Measurements from ENCODE around the gene INPP5J. TPM values are rescaled to one million over a fixed set of nuclear protein-coding genes. Genes with fewer than 3 reads are reported as not detected.

The INPP5J gene
- total RNA-seq, 1 experiment from 2014 or later: 6.2 TPM

DNA sequence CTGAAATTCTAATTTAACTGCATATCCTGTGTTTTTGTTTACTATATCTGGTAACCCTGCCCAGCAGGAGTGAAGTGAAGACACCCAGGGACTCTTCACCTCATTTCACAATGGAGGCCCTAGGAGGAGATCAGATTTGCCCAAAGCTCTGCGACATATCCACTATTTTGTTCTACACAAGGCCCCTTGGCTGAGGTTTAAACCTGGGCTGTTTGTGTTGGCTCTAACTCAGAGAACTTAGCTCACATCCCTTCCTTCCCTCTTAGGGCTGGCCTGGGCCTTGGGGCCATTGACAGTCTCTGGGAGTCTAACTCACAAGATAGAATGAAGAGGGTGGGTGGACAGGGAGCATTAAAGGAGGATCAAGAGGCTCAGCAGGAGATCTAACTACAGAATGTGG is 25.7 kb downstream of the INPP5J start:
- no peaks in the 10 kb centered on the region for H3K4me1 Mint-ChIP-seq
- H3K36me3 Mint-ChIP-seq: peaks cover 3% of the 10 kb centered on the region; the same call in 1 of the 2 replicates
- ChIA-PET POLR2A (no interaction called here), CTCF (interaction anchor here (0.9 to 4.5 kb wide), 9 partner anchors 8 to 202 kb away, joined by 3 to 38 read pairs (median 5); partner anchors contain the start of genes MORC2, PLA2G3, SELENOM and TUG1)
- peaks cover 27% of the 10 kb centered on the region for H3K9me3 Mint-ChIP-seq
- no peak for DNase-seq (ENCODE audit: low spot score)
- ATAC-seq: no peak
- peaks cover 25% of the 10 kb centered on the region for H3K27me3 Mint-ChIP-seq (ENCODE audit: low read depth)
- H3K27ac Mint-ChIP-seq: no peak overlapping the region
- no peak overlapping the region for H3K4me3 Mint-ChIP-seq
- TF ChIP-seq KAT7 (CRISPR knock-in tag; IDR thresholded peaks at IDR 0.05; ENCODE audit: borderline replicate concordance): no peak
- no peak for TF ChIP-seq SP1 (CRISPR knock-in tag; conservative IDR thresholded peaks at IDR 0.05)
- no peak for TF ChIP-seq GRHL2 (CRISPR knock-in tag; IDR thresholded peaks at IDR 0.05; ENCODE audit: insufficient replicate concordance, severe bottlenecking)
- no peak for TF ChIP-seq ZBTB21 (CRISPR knock-in tag; IDR thresholded peaks at IDR 0.05; ENCODE audit: borderline replicate concordance)
- no peak for TF ChIP-seq RELA (CRISPR knock-in tag; IDR thresholded peaks at IDR 0.05; ENCODE audit: borderline replicate concordance)
- no peak for TF ChIP-seq OVOL2 (CRISPR knock-in tag; IDR thresholded peaks at IDR 0.05; ENCODE audit: borderline replicate concordance)
- TF ChIP-seq, protein P1, sequence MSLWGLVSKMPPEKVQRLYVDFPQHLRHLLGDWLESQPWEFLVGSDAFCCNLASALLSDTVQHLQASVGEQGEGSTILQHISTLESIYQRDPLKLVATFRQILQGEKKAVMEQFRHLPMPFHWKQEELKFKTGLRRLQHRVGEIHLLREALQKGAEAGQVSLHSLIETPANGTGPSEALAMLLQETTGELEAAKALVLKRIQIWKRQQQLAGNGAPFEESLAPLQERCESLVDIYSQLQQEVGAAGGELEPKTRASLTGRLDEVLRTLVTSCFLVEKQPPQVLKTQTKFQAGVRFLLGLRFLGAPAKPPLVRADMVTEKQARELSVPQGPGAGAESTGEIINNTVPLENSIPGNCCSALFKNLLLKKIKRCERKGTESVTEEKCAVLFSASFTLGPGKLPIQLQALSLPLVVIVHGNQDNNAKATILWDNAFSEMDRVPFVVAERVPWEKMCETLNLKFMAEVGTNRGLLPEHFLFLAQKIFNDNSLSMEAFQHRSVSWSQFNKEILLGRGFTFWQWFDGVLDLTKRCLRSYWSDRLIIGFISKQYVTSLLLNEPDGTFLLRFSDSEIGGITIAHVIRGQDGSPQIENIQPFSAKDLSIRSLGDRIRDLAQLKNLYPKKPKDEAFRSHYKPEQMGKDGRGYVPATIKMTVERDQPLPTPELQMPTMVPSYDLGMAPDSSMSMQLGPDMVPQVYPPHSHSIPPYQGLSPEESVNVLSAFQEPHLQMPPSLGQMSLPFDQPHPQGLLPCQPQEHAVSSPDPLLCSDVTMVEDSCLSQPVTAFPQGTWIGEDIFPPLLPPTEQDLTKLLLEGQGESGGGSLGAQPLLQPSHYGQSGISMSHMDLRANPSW (CRISPR knock-in tag; conservative IDR thresholded peaks at IDR 0.05; ENCODE audit: low read depth): no peak
- TF ChIP-seq, protein P2, sequence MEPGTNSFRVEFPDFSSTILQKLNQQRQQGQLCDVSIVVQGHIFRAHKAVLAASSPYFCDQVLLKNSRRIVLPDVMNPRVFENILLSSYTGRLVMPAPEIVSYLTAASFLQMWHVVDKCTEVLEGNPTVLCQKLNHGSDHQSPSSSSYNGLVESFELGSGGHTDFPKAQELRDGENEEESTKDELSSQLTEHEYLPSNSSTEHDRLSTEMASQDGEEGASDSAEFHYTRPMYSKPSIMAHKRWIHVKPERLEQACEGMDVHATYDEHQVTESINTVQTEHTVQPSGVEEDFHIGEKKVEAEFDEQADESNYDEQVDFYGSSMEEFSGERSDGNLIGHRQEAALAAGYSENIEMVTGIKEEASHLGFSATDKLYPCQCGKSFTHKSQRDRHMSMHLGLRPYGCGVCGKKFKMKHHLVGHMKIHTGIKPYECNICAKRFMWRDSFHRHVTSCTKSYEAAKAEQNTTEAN (CRISPR knock-in tag; IDR thresholded peaks at IDR 0.05): no peak
- no peak for TF ChIP-seq NFE2L1 (CRISPR knock-in tag; IDR thresholded peaks at IDR 0.05)
- TF ChIP-seq ZNF138 (CRISPR knock-in tag; conservative IDR thresholded peaks at IDR 0.05): no peak
- no peak for TF ChIP-seq IRF2 (CRISPR knock-in tag; IDR thresholded peaks at IDR 0.05; ENCODE audit: borderline replicate concordance, low read depth)
- TF ChIP-seq, protein P3, sequence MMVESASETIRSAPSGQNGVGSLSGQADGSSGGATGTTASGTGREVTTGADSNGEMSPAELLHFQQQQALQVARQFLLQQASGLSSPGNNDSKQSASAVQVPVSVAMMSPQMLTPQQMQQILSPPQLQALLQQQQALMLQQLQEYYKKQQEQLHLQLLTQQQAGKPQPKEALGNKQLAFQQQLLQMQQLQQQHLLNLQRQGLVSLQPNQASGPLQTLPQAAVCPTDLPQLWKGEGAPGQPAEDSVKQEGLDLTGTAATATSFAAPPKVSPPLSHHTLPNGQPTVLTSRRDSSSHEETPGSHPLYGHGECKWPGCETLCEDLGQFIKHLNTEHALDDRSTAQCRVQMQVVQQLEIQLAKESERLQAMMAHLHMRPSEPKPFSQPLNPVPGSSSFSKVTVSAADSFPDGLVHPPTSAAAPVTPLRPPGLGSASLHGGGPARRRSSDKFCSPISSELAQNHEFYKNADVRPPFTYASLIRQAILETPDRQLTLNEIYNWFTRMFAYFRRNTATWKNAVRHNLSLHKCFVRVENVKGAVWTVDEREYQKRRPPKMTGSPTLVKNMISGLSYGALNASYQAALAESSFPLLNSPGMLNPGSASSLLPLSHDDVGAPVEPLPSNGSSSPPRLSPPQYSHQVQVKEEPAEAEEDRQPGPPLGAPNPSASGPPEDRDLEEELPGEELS (CRISPR knock-in tag; IDR thresholded peaks at IDR 0.05): no peak
- TF ChIP-seq, protein P4, sequence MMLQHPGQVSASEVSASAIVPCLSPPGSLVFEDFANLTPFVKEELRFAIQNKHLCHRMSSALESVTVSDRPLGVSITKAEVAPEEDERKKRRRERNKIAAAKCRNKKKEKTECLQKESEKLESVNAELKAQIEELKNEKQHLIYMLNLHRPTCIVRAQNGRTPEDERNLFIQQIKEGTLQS (CRISPR knock-in tag; conservative IDR thresholded peaks at IDR 0.05): no peak
- no peak for TF ChIP-seq TCF7 (CRISPR knock-in tag; IDR thresholded peaks at IDR 0.05; ENCODE audit: low read depth)
- TF ChIP-seq TP53 (CRISPR knock-in tag; IDR thresholded peaks at IDR 0.05): no peak
- TF ChIP-seq SMAD4 (CRISPR knock-in tag; IDR thresholded peaks at IDR 0.05): no peak
- TF ChIP-seq, protein P5, sequence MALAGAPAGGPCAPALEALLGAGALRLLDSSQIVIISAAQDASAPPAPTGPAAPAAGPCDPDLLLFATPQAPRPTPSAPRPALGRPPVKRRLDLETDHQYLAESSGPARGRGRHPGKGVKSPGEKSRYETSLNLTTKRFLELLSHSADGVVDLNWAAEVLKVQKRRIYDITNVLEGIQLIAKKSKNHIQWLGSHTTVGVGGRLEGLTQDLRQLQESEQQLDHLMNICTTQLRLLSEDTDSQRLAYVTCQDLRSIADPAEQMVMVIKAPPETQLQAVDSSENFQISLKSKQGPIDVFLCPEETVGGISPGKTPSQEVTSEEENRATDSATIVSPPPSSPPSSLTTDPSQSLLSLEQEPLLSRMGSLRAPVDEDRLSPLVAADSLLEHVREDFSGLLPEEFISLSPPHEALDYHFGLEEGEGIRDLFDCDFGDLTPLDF (CRISPR knock-in tag; IDR thresholded peaks at IDR 0.05): no peak
- TF ChIP-seq ZNF396 (CRISPR knock-in tag; IDR thresholded peaks at IDR 0.05; ENCODE audit: borderline replicate concordance): no peak

All from WTC11 (cell line).